Astrocyte of the hippocampus (primary cell): ENCODE results near the gene NUDT6.
"Not testable (repeated sequence)": the region's sequence is repeated elsewhere in the genome, so short reads cannot be mapped to it uniquely, and the experiment has no call there.

ENCODE experiments used
- DNase-seq: peaks from one replicate; pipeline ENCODE4 v3.0.0; 2011; ENCODE audit warnings: low read depth, low spot score

The NUDT6 gene

DNA sequence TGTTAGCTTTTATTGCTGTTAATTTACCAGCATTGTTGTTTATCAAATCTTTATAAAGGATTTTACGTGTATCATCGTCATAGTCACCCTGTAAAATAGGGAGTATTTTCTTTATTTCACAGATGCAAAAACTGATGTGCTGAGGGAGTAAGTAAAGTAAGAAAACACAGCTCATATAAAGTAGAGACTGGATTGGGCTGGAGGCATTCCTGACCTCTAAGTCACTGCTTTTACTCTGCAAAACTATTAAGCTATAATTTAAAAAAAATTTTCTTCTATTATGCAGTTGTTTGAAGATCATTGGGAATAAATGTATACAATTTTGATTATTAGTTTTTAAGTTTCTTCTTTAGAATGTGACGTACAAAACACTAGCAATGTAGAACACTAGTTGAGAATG is 45.9 kb downstream of the NUDT6 start:
- no peak for DNase-seq

DNA sequence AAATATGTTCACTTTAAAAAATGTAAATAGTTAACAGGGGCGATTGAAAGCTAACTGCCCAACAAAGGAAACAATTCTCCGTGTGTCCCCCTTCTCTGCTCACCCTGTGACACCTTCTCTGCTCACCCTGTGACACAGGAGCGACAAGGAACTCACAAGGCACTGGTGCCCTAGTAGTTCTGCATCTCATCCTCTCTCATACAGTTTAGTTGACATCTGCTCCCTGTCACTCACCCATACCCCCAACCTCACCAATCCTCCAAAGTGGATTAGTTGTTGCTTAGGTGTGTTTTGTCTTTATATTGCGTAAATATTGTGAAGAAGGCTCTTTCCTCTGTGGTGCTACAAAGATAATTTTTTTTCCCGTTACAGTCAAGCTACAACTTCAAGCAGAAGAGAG is 46.4 kb downstream of the NUDT6 start:
- no peak for DNase-seq

DNA sequence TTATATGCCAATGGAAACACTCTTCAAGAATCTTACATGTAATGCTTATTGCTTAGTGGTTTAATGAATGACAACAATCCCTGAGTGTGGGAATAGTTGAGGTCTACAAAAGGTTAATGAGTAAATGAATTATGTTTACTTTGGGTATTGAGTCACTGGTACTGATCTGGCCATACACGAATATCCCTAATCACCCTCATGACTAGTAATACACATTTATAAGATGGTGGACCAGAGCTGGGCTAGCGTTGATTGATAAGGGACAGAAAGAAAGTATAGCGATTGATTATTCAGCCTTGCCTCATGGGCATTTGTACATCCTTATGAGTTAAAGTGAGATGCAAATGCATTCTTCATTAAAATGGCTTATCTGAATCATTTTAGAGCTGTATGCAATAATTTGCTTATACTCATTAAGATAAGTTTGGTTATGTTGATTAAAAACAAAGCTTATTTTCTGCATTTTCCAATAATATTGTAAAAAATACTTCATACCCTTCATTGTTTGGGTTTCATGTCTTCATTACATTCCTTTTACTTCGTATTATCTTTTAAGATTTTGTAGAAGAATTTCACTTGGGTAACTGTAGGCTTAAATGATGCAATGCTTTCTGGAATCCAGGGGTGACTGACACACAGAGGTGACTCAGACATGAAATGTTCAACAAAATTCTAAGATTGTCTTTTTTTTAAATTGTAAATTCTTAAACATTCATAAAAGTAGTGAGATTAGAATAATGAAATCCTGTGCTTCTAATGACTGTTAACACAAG is 48.4 kb downstream of the NUDT6 start:
- DNase-seq = peak; percentile 69

DNA sequence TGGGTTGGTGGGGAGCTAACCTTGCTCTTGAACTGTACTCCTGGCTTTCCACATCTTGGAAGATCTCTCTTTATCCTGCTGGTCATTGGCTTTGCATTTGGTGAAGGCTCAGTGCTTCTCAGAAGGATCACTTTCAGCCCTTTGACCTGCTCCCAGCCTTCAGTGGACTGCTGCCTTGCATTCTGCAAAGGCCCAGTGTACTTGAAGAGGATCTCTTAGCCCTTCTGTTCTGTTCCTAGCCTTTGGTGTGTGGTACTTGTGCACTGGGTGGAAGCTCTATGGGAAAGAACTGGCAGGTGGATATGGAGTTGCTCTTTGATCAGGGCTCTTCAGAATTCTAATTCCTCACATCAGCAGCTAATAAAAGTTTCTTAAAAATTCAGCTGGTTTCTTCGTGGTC is 49.3 kb downstream of the NUDT6 start:
- DNase-seq = no peak

DNA sequence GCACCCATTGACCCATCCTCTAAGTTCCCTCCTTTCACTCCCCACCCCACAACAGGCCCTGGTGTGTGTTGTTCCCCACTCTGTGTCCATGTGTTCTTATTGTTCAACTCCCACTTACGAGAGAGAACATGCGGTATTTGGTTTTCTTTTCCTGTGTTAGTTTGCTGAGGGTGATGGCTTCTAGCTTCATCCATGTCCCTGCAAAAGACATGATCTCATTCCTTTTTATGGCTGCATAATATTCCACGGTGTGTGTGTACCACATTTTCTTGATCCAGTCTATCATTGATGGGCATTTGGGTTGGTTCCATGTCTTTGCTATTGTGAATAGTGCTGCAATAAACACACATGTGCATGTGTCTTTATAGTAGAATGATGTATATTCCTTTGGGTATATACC is 54.2 kb downstream of the NUDT6 start:
- DNase-seq = not testable (repeated sequence)

DNA sequence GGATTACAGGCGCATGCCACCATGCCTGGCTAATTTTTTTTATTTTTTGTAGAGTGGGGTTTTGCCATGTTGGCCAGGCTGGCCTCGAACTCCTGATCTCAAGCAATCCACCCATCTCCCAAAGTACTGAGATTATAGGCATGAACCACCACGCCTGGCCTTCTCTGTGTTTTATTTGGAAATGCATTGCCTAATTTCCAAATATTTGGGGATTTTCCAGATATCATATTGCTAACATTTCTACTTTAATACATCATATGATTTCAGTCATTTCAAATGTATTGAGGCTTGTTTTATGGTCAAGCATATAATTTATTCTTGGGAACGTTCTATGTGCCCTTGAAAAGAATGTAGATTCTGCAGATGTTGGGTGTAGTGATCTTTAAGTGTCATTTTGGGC is 57.0 kb downstream of the NUDT6 start:
- DNase-seq = no peak

DNA sequence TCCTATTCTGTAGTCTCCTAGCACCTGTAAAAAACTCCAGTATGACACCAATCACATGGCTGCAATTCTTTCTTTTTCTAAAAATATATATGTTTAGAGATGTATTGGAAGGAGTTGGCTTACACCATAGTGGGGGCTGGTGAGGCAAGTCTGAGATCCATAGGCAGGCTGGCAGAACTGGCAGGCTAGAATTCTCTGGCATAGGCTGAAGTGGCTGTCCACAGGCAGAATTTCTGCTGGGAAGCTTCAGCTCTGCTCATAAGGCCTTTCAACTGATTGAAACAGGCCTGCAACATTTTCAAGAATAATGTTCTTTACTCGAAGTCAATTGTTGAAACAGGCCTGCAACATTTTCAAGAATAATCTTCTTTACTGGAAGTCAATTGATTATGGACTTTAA is 58.8 kb downstream of the NUDT6 start:
- no peak for DNase-seq

DNA sequence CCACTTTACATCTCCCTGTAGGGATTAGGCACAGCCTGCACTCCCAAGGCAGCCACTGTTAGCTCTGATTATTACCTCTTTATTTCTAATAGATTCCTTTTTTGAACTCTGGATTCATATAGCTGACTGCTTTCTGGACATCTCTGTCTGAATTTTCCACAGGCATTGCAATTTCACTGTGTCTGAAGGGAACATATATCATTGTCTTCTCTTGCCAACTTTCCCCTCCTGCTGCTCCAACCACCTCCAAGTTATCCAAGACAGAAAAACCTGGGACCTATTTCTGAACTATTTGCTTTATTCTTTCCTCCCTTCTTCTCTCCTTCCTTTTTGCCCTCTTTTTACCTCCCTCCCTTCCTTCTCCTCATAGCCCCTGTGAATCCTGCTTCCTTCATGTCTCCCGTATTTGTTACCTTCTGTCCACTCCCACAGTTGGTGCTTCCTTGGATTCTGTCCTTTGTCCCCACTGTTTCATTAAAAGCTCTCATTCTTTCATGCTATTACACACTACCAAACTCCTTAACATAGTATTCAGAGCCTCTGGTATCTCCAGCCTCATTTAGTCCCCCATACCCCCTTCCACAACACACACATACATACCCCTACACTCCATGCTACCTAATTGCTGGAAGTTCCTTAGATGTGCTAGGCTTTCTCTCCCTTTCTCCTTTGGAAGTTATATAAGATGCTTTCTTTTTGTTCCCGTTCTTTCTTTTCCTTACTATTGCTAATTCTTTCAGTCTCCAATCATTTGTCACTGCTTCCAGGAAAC is 61.0 kb downstream of the NUDT6 start:
- no peak for DNase-seq

DNA sequence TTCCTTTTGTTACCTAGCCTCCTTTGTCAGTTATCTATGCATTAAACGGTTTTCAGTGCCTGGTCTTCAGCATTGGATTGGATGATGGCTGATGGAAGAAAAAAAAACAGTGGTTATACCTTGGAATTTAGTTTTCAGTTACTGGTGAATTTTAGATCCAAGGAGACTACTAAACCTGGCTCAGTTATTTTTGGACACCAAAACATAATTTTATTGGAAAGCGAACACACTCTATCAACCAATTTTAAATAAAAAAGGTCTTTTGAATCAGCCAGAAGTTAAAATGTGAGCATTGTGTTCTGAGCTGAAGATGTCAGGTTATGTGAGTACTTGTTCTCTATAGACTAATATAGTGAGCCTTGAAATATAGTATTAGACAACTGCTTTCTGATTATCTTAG is 63.7 kb downstream of the NUDT6 start:
- no peak for DNase-seq

DNA sequence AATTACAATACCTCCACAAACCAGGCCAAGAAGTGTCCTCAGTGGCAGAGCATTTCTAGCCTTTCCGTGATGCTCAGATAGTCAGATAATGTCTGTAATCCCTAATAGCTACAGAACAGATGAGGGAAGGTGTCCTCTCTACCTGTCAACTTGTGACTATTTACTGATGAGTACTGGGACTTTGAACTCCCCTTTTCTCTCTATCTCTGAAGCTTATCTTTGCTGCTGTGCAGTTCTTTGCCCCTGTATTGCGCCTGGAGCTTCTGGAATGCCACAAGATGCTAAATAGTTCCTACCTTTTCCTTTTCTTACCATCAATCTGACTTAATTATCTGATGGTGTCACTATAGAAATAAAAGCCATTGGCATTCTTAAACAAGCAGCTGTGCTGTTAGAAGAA is 65.2 kb downstream of the NUDT6 start:
- no peak for DNase-seq

DNA sequence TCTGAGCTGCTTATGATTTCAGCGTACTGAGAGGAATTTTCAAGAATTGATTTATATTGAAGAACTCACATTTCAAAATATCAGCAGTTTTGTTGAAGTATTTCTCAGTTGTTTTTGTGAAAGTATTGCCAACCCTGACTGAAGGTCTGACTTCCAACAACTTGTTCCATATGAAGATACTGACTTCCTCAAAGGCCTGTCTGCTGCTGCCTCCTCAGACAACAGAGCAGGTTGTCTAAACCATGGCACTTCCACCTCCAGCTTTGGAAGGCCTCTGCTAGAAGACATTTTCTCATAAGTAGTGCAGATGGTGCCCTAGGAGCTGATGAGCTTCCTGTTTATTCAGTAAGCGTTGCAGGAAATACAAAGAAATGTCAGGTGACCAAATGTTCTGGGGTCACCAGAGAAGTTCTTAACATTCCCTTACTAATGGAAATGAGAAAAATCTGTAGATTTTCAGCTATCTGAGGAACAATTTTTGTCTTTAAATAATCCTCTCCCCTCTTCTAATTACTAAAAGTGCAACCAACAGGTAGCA is 67.0 kb downstream of the NUDT6 start:
- no peak for DNase-seq

DNA sequence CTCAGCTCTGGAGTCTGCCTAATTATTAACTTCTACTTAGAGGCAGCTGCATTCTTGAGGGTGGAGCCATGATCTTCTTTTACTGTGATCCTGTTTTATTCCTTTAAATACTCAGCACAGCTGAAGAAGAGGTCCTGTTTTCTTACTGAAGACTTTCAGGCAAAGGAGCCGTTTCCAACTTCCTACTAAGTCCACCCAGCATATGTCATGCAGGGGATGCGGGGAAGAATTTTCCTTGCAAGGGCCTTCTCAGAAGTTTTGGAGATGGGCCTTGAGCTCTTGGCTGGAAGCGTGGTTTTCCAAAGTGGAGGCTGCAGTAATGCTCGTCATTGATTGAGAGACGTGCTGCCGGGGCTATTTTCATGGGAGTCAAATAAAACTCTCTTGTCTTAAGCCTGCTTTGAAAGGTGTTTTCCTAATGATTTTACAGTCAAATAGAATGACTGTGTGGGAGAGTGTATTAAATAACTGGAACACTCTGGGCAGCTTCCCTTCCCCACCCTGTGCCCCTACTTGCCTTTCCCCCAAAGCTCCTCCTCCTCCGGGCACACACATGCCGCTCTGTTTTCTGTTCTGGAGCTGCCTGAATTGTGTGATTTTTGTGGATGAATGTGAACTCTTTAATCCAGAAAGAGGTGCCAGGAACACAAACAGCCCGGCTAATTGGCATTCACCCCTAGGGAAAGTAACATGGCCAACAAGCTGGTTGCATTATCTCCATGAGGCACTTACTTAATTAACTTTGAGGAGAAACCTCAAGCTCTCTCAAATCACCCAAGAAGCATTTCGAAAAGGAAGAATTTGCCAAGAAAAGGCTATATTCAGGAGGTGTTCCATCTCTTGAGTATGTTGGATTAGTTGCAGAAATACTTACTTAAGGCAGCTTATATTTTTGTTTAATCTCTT is 67.7 kb downstream of the NUDT6 start:
- DNase-seq = peak; percentile 82

DNA sequence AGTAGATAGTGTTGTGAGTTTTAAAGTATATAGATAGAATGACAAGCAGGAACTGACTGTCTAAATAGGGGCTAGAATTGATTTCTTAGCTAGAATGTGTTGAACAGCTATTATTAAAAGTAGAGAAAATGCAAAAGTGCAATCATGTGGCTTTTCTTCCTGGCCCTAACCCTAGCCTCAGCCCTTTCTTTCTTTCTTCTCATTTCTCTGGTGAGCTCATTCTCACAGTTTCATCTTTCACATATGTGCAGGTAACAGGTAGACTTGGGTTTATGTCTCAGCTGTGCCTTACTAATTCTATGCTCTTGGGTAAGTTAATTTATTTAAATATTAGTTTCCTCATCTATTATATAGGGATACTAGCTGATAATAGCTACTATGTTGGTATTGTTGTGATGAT is 70.8 kb downstream of the NUDT6 start:
- no peak for DNase-seq

DNA sequence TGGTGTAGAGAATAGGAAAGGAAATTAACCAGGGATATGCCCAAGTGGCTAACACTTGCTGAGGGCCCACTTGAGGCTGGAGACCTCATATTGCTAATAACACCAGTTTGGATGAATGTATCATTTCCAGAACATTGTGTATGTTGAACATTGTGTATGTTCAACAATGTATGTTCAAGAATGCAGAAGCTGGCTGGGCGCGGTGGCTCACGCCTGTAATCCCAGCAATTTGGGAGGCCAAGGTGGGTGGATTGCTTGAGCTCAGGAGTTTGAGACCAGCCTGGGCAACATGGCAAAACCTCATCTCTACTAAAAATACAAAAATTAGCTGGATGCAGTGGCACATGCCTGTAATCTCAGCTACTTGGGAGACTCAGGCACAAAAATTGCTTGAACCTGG is 72.6 kb downstream of the NUDT6 start:
- not testable (repeated sequence) for DNase-seq

DNA sequence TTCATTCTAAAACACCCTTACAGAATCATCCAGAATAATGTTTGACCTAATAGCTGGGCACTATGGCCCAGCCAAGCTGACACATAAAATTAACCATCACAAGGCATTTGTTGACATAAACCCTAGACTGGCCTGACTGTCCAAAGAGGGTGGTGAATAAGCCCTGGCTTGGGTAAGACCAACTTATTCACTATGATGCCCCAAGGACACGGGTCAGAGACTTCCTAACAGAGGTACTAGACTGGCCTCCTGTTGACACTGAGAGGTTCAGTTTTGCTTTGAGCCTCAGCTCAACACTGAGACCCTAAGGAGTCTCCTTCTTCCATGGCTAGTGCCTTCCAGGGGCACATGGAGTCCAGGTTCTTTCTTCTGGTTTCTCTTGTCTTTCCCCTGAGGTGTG is 74.5 kb downstream of the NUDT6 start:
- DNase-seq = no peak

DNA sequence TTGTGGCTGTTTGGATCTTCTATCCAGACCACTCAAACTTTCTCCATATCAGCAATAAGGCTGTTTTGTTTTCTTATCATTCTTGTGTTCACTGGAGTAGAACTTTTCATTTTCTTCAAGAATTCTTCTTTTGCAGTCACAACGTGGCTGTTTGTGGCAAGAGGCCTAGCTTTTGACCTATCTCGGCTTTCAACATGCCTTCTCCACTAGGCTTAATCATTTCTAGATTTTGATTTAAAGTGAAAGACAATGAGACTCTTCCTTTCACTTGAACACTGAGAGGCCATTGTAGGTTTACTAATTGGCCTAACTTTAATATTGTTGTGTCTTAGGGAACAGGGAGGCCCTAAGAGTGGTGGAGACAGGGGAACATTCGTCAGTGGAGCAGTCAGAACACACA is 76.6 kb downstream of the NUDT6 start:
- no peak for DNase-seq

DNA sequence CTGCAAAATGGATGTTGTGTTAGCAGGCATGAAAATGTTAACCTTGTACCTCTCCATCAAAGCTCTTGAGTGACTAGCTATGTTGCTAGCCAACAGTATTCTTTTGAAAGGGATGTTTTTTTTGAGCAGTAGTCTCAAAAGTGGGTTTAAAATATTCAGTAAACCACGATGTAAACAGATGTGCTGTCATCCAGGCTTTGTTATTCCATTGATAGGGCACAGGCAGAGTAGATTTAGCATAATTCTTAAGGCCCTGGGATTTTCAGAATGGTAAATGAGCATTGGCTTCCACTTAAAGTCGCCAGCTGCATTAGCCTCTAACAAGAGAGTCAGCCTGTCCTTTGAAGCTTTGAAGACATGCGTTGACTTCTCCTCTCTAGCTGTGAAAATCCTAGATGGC is 77.3 kb downstream of the NUDT6 start:
- peak; percentile 23 for DNase-seq

DNA sequence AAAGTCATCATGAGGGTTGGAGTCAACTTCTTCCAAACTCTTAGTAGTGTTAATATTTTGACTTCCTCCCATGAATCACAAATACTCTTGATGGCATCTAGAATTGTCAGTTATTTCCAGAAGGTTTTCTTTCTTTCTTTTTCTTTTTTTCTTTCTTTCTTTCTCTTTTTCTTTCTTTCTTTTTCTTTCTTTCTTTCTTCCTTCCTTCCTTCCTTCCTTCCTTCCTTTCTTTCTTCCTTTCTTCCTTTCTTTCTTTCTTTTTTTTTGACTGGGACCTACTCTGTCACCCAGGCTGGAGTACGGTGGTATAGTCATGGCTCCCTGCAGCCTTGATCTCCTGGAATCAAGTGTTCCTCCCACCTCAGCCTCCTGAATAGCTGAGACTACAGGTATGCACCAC is 78.0 kb downstream of the NUDT6 start:
- DNase-seq = not testable (repeated sequence)

DNA sequence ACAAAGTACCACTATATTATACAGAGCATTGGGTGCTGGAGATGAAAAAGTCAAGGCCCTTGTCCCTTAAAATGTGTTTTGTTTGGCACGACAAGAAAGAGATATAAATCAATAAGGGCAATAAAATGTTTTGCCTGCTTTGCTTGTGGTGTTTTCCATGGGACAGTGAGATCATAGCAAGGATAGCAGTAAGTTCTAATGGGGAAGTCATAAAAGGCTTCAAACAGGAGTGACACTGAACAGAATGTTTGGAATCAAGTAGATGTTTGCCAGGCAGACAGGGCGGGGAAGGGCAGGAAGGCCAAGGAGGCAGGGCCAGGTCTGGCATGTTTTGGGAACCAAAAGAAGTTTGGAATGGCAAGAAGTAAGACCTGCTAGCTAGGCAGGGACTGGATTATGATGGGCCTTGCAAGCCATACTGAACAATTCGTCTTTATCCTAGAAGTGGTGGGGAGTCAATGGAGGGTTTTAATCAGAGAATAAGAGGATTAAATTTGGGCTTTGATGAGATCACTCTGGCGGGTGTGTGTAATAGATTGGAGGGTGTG is 79.3 kb downstream of the NUDT6 start:
- DNase-seq = peak; percentile 20
